Measurements from ENCODE around the gene INS. TPM values are rescaled to one million over a fixed set of nuclear protein-coding genes. Genes with fewer than 3 reads are reported as not detected.

The INS gene
- total and polyA plus RNA-seq, 2 donors from 2014 or later = not detected

DNA sequence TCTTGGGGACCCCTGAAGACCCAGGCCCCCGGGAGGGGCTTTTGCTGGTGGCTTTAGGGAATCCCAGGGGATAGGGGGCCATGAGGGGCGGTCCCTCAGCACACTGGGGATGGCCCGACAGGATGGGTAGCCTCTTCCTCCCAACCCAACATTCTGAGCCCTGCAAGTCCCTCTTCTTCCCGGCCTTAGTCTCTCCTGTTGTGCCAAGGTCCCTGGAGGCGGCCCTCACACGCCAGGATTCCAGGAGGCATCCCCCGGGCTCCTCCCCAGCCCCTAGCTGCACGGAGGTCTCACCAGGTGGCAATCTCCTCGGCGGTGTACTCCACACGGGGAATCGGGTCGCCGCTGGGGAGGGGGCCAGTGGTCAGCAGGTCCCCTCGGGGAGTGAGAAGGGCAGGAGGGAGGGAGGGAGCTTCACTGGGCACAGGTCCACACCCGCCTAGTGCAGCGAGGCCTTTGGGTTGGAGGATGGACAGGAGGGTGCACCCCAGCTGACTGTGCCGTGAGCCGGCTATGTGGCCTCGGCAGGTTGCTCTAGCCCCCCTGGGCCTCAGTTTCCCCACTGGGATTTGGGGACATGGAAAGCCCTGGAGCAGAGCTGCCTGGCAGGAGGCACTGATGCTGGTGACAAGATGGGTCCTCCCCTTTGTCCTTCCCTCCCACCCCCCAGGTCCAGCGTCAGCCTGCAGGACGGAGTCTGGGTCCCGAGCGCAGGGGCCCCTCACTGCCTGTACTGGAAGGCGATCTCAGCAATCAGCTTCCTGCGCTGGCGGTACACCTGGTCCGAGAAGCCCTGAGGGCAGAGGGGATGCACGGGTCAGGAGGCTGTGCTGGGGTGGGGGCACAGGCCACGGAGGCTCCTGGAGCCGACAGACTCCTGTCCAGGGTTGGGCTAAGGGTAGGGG is 6.4 kb upstream of the INS start:
- DNase-seq (no peak), FAIRE-seq (no peak)
- TF ChIP-seq, protein P1, sequence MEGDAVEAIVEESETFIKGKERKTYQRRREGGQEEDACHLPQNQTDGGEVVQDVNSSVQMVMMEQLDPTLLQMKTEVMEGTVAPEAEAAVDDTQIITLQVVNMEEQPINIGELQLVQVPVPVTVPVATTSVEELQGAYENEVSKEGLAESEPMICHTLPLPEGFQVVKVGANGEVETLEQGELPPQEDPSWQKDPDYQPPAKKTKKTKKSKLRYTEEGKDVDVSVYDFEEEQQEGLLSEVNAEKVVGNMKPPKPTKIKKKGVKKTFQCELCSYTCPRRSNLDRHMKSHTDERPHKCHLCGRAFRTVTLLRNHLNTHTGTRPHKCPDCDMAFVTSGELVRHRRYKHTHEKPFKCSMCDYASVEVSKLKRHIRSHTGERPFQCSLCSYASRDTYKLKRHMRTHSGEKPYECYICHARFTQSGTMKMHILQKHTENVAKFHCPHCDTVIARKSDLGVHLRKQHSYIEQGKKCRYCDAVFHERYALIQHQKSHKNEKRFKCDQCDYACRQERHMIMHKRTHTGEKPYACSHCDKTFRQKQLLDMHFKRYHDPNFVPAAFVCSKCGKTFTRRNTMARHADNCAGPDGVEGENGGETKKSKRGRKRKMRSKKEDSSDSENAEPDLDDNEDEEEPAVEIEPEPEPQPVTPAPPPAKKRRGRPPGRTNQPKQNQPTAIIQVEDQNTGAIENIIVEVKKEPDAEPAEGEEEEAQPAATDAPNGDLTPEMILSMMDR (IDR thresholded peaks at IDR 0.05; ENCODE audit: borderline replicate concordance, extremely low read depth, insufficient read depth) = no peak
- H3K4me3 ChIP-seq (ENCODE audit: low read length in 3 of 3) = no peak overlapping the region
- H3K27ac ChIP-seq (ENCODE audit: low read depth in 2 of 2, low read length in 2 of 2) = no peak overlapping the region
- no peaks in the 10 kb centered on the region for H3K9me3 ChIP-seq (ENCODE audit: control insufficient read depth in 2 of 3, insufficient read depth in 1 of 3, low read length in 3 of 3)
- H3K27me3 ChIP-seq (ENCODE audit: control insufficient read depth, insufficient read depth, low read length) = no peaks in the 10 kb centered on the region
- H3K4me1 ChIP-seq (ENCODE audit: control insufficient read depth in 2 of 3, insufficient read depth in 2 of 3, low read depth in 1 of 3, low read length in 3 of 3) = no peaks in the 10 kb centered on the region
- intact Hi-C loops (cut with DNase I) = no loop called here
- no peaks in the 10 kb centered on the region for H3K36me3 ChIP-seq (ENCODE audit: control insufficient read depth in 2 of 3, insufficient read depth in 3 of 3, low read length in 3 of 3)
- H3K9ac ChIP-seq (ENCODE audit: low read length in 3 of 3) = no peak overlapping the region

DNA sequence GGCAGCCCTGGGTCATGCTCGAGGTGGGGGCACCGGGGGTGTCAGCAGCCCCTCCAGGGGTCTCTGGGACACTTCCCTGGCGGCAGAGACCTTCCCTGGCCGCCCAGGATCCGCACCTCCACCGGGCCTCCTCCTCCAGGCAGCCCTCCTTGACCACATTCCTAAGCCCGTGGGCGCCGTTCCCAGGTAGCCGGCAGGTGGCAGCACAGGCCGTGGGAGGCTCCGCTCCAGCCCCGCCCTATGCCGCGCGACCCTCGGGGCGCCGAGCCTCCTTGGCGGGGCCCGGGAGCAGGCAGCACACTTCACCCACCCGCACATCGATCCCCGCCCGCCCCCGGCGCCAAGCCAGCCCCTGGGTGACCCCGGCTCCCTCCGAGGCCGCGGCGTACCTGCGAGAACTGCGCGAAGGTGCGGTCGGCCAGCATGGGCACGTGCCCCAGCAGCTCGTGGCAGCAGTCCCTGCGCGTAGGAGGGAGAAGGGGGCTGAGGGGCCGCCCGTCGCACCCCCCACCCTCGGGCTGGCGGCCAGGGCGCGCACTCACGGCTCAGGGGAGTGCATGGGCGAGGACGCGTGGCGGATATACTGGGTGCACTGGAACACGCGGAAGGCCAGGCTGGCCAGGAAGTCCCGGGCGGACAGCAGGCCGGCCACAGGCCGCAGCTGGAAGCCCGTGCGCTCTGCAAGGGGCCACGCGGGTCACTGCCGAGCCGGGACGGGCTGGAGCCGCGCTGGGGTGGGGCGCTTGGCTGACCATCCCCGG is 5.3 kb upstream of the INS start:
- DNase-seq = peak in 4 of 5 donors; percentile 62 to 83 (median 74)
- FAIRE-seq = no peak
- Histone ChIP-seq H3K9ac (ENCODE audit: low read length in 3 of 3) (no peak overlapping the region), H3K4me3 (ENCODE audit: low read length in 3 of 3) (no peak overlapping the region), H3K27ac (ENCODE audit: low read depth in 2 of 2, low read length in 2 of 2) (no peak overlapping the region), H3K9me3 (ENCODE audit: control insufficient read depth in 2 of 3, insufficient read depth in 1 of 3, low read length in 3 of 3) (no peaks in the 10 kb centered on the region), H3K27me3 (ENCODE audit: control insufficient read depth, insufficient read depth, low read length) (no peaks in the 10 kb centered on the region), H3K4me1 (ENCODE audit: control insufficient read depth in 2 of 3, insufficient read depth in 2 of 3, low read depth in 1 of 3, low read length in 3 of 3) (no peaks in the 10 kb centered on the region), H3K36me3 (ENCODE audit: control insufficient read depth in 2 of 3, insufficient read depth in 3 of 3, low read length in 3 of 3) (no peaks in the 10 kb centered on the region)
- TF ChIP-seq, protein P1 (IDR thresholded peaks at IDR 0.05; ENCODE audit: borderline replicate concordance, extremely low read depth, insufficient read depth) = peak; percentile 47
- intact Hi-C loops (cut with DNase I) = no loop called here

DNA sequence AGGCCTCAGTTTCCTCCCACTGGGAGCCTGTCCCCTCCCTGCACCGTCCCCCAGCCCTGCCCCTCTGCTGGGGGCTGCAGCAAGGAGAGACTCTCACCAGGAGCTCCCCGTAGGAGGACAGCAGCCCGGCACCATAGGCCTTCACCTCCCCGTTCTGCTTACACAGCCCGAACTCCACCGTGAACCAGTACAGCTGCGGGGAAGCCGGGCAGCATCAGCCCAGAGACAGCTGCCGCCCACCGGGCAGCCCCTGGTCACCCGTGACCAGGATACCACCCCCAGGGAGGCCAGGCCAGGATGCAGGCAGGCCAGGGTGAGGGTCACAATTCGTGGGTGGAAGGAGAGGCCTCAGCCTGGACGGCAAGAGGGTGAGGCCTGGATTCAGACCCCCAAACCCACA is 4.6 kb upstream of the INS start:
- DNase-seq (no peak), FAIRE-seq (no peak)
- TF ChIP-seq, protein P1 (IDR thresholded peaks at IDR 0.05; ENCODE audit: borderline replicate concordance, extremely low read depth, insufficient read depth) = no peak
- H3K9me3 ChIP-seq (ENCODE audit: control insufficient read depth in 2 of 3, insufficient read depth in 1 of 3, low read length in 3 of 3) = no peaks in the 10 kb centered on the region
- no peaks in the 10 kb centered on the region for H3K4me1 ChIP-seq (ENCODE audit: control insufficient read depth in 2 of 3, insufficient read depth in 2 of 3, low read depth in 1 of 3, low read length in 3 of 3)
- intact Hi-C loops (cut with DNase I) = no loop called here
- no peak overlapping the region for H3K9ac ChIP-seq (ENCODE audit: low read length in 3 of 3)
- H3K36me3 ChIP-seq (ENCODE audit: control insufficient read depth in 2 of 3, insufficient read depth in 3 of 3, low read length in 3 of 3) = no peaks in the 10 kb centered on the region
- H3K27ac ChIP-seq (ENCODE audit: low read depth in 2 of 2, low read length in 2 of 2) = no peak overlapping the region
- H3K4me3 ChIP-seq (ENCODE audit: low read length in 3 of 3) = no peak overlapping the region
- no peaks in the 10 kb centered on the region for H3K27me3 ChIP-seq (ENCODE audit: control insufficient read depth, insufficient read depth, low read length)
